ENCODE data around the gene ABCA2. TPM values are rescaled to one million over a fixed set of nuclear protein-coding genes. Genes with fewer than 3 reads are reported as not detected.

The ABCA2 gene
- total RNA-seq, 2 donors from 2014 or later: 30.0 to 33.2 TPM

DNA sequence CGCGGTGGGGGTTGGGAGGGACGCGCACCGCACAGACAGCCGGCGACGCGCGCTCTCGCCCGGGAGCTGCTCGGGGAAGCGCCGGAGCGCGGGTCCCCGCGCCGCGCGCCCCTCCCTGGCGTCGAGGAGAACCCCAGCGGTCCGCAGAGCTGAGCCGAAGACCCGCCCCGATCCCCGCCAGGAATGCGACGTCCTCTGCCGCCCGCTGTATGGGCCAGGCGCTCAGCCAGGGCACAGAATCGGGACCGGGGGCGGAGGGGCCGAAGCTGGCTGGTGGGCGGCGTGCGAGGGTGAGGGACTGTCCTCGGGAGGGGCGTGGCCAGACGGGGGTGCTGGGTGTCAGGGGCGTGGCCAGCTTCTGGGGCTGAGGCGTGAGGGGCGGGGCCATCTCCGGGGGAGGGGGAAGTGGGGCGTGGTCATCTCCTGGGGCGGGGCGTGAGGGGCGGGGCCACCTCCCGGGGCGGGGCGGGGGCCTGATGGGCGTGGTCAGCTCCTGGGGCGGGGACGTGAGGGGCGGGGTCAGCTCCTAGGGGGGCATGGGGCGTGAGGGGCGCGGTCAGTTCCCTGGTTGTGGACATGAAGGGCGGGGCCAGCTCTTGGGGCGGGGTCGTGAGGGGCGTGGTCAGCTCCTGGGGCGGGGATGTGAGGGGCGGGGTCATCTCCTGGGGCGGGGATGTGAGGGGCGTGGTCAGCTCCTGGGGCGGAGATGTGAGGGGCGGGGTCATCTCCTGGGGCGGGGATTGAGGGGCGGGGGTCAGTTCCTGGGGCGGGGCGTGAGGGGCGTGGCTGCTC lies 49.8 kb downstream of the ABCA2 start:
- peak; percentile 86 for DNase-seq
- intact Hi-C loops (cut with DNase I): no loop called here
- peak; percentile 55 to 67 for ATAC-seq

DNA sequence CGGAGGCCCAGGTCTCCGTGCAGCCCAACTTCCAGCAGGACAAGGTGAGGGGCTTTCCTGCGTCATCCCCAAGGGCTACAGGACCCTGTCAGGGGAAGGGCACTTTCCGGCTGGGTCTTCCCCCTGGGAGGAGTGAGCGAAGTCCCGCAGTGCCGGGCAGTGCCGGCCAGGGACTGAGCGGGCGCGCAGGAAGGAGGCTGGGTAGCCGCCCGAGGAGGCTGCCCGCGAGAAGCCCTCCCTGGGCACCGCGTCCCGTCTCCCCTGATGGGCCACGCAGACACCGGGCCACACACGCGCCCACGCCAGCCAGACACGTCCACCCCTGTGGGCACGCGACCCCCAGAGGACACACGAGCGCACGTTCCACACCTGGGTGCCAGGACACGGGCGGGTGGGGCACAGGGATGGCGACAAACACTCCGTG lies 50.4 kb downstream of the ABCA2 start:
- DNase-seq (no peak), ATAC-seq (peak in 1 of 2 donors; percentile 0)
- intact Hi-C loops (cut with DNase I): no loop called here

DNA sequence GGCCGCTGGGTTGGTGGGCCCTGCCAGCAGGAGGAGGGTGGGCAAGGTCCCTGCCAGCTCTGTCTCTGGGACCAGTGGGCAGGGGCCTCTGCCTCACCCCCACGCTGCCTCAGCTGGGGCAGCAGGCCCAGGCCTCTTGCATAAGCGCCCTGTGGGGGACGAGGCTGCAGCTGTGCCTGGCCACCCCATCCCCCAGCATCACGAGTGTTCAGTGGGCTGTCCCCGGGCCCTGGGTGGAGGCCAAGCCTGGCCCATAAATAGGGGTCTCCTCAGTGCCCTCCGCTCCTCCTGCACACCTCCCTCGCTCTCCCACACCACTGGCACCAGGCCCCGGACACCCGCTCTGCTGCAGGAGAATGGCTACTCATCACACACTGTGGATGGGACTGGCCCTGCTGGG lies 50.8 kb downstream of the ABCA2 start, which contains the start of gene PTGDS:
PTGDS (plus strand) TSS at position 282 of the 400 bp plus-strand sequence; CDS start at position 357, 75 bp downstream.
- DNase-seq (peak; percentile 76), ATAC-seq (peak; percentile 19 to 62)
- intact Hi-C loops (cut with DNase I): no loop called here

DNA sequence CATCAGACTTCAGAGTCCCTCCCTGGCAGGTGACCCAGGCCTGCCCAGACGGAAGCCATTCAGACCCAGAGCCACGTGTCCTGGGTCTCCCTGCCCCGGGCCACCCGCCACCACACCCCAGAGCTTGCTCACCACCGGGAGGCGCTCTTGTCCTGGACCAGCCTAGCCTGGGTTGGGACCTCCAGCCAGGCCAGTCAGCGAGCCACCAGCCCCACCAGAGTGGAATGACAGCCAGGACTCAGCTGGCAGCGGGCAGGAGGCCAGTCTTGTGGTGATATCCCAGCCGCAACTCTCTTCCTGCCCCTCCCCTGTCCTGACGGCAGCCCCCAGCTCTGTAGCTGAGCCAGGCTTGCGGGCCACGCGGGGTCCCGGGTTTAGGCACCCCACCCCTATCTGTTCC lies 52.4 kb downstream of the ABCA2 start:
- peak; percentile 77 for DNase-seq
- intact Hi-C loops (cut with DNase I): no loop called here
- ATAC-seq: peak in 1 of 2 donors; percentile 9

DNA sequence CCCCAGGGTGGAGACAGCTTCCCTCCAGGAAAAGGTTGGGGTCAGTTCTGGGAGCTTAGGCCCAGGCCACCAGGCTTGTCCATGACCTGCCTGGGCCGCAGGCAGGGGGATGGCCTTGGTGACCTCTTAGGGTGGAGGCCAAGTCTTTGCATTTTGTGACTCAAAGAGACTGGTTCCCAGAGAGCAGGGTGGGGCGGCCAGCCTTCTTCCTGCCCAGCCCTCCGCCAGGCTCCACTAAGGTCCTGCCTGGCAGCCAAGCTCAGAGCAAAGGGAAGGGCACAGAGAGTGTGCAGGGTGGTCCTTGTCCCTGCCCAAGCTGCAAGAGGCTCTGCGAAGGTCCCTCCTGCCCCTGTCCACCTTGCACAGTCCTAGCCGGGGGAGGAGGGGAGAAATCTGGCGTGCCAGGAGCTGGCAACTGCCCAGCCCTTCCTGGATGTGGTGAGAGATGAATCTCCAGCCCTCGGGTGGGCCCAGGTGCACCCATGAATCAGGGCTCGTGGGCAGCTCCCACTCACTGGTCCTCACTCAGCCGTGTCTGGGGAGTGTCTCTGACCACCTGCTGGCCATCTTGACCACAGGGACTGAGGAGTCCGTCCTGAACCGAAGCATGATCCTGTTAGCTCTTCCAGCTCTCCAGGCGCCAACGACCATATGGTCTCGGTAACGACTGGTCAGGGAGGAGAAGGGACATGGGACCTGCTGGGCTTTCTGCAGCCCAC lies 53.1 kb downstream of the ABCA2 start:
- intact Hi-C loops (cut with DNase I): no loop called here
- ATAC-seq (peak in 1 of 2 donors; percentile 4), DNase-seq (peak; percentile 71)

DNA sequence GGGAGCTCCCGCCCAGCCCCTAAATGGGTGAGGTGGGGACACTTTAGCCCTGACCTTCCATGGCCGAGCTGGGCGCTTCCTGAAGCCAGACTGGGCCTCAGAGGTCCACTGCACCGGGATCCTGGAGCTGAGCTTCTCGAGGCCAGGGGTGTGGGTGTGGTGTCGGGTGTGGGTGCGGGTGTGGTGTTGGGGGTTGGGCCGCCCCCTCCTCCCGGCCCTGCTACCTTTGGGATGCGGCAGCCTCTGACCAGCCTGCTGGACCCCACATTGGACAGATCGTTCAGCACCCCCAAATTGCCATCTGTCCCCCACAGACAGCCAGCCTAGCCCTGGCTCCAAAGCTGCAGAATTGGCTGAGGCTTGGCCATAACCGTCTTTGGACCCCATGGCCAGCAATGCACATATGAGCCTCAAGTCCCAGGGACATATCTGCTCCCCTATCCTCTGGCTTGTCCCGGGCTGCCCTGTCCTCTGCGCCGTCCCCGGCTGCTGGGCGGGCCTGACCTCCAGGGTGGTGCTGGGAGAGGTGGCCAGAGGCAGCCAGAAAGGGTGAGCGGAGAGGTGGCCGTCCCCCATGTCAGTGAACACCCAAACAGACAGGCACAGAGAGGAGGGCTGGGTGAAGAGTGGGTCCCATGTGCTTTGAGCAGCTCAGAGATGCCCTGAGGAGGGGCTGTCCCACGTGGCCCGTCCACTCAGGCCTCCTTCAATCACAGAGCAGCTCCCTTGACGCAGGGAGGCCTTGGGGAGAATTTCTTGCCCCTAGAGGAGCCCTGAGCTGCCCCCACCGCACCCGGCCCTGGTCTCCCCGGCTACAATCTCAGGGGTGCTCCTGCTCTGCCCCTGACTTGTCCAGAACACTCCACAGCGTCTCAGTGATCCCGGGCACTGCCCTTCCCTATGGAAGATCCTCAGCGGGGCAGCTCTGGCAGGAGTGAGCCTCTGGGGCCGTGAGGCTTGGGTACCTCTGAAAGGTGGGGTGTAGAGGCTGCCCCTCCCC lies 54.1 kb downstream of the ABCA2 start:
- no peak for ATAC-seq
- DNase-seq: no peak
- intact Hi-C loops (cut with DNase I): no loop called here

DNA sequence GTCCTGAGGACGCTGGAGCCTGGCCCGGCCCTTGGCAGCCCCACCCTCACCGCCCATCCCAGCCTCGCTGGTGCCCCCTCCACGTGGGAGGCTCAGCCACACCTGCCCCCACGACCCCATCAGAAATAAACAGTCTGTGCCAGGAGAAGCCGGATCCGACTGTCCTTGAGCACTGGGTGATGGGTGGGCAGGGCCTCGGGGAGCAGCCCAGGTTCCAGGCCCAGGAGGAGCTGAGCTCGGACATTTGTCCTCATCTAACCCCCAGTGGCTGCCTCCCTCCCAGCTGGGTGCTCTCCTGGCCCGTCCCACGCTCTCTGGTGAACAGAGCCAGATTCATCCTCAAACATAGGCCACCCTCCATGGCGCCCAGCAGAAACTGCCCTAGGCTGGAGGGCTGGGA lies 55.3 kb downstream of the ABCA2 start:
- DNase-seq (no peak), ATAC-seq (no peak)
- intact Hi-C loops (cut with DNase I): no loop called here

DNA sequence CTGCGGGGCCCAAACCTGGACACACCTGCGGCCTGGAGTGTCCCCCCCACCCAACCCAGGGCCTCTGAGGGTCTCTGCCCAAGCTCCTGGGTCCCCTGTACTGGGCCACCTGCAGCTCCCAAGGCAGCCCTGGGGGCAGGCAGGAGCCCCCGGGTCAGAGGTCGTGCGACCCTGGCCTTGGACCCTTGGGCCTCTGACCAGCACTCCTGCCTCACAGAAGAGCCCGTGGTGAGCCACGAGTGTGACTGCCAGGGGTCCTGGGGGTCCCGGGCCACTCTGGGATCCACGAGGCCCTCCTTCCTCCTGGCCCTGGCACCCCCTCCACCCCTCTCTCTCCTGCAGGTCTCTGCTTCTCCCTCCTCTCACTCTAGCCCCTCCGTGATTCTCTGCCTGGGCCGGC lies 55.7 kb downstream of the ABCA2 start:
- DNase-seq: no peak
- intact Hi-C loops (cut with DNase I): no loop called here

DNA sequence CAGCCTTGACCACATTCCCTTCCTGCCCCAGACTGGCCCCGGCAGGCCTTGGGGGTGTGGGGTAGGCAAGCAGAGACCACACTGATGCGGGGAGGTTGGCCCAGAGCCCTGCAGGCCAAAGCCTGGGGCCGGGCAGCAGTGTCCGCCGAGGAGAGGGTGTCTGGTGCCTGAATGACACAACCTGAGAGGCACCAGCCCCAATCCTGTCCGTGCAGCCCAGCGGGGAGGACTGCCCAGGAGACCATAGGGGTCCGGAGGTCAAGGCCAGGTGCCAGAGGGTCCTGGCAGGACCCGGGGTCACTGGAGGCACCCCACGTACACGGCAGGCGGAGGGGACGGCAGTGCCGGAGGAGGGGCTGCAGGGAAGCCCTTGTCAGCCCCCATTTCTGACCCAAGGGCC lies 56.3 kb downstream of the ABCA2 start:
- no peak for DNase-seq

More for the DNA sequence above, 55.7 kb downstream of the ABCA2 start:
- ATAC-seq: no peak

DNA sequence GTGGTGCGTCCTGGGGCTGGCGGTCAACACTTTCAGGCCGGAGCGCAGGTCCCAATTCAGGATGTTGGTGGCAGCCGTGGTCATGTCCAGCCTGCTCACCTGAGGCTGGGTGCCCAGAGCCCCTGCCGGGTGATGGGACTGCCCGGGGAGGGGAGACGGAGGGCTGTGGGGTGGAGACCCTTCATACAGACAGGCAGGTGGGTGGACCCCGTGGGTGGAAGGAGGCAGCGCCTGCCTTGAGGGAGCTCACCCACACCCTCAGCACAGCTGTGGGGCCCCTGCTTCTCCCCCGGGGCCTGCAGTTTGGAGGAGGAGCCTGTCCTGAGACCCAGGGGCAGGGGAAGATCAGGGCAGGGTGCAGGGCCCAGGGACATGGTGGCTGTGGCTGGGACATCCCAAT lies 57.7 kb downstream of the ABCA2 start:
- no peak for DNase-seq

More for the DNA sequence above, 56.3 kb downstream of the ABCA2 start:
- intact Hi-C loops (cut with DNase I): no loop called here
- ATAC-seq: no peak

DNA sequence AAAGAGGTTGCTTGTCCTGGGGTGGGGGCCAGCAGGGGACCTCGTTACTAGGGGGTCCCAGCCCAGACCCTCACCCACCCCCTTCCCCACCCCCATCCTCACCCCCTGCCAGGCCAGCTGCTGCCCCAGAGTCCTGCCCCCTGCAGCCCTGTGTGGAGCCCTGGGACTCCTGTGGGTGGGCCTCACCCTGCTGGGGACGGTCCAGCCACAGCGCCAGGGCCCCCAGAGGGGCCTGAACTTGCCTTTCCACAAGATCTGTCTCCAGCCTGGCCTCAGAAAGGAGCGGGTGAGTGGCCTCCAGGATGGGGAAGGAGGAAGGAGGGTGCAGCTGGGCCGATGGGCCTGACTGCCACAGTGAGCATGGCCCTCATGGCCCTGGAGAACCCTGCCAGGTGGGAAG lies 58.3 kb downstream of the ABCA2 start:
- intact Hi-C loops (cut with DNase I): no loop called here
- ATAC-seq: no peak
- DNase-seq: no peak

More for the DNA sequence above, 57.7 kb downstream of the ABCA2 start:
- no peak for ATAC-seq
- intact Hi-C loops (cut with DNase I): no loop called here

DNA sequence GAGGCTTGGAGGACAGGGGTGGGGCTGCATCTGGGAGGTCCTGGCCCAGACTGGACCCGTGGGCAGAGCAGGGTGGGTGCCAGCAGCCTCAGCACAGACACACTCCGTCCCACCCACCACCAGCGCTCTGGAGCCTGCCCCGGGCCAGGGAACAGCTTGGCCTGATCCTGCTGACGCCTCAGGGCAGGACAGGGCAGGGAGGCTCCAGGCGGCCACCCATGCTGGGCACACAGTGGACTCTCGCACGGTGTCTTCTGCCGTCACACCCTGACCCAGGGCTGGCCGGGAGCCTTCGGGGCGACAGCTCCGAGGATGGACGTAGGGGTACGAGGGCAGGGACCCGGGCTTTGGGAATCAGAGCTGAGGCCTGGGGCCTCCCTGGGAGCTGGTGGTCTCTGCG lies 58.9 kb downstream of the ABCA2 start:
- no peak for DNase-seq
- intact Hi-C loops (cut with DNase I): no loop called here
- ATAC-seq: no peak

DNA sequence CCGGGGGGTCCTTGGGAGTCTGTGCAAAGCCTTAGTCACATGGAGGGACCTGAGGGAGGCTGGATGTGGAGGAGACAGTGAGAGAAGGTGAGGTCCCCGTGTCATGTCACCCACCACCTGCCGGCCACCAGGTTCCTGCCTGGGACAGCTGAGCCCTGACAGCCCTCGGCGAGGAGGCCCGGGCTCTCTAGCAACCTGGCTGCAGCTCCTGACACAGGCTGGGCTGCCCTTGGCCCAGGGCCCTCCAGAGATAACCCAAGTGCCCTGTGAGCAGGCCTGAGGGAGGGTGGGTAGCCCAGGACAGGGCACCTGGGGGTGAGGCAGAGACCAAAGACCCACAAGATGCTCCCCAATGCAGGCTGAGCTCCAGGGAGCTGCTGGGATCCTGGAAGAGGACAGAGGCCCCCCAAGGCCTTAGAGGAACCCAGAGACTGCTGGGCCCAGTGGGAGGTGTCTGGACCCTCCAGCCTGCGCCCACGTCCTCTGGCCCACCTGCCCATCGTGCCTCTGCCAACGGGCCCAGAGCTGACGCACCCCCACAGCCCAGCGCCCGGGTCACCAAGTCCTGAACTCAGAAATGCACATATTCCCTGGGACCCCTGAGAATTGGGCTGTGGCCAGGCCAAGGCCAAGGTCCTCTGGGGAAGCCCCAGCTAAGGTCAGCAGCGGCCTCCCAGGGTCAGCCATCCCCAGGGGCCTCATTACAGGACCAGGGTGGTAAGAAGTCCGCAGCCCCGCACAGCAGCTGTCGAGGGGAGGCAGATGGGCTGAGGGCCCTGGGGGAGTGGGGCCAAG lies 59.5 kb downstream of the ABCA2 start:
- intact Hi-C loops (cut with DNase I): no loop called here
- DNase-seq: no peak
- no peak for ATAC-seq

DNA sequence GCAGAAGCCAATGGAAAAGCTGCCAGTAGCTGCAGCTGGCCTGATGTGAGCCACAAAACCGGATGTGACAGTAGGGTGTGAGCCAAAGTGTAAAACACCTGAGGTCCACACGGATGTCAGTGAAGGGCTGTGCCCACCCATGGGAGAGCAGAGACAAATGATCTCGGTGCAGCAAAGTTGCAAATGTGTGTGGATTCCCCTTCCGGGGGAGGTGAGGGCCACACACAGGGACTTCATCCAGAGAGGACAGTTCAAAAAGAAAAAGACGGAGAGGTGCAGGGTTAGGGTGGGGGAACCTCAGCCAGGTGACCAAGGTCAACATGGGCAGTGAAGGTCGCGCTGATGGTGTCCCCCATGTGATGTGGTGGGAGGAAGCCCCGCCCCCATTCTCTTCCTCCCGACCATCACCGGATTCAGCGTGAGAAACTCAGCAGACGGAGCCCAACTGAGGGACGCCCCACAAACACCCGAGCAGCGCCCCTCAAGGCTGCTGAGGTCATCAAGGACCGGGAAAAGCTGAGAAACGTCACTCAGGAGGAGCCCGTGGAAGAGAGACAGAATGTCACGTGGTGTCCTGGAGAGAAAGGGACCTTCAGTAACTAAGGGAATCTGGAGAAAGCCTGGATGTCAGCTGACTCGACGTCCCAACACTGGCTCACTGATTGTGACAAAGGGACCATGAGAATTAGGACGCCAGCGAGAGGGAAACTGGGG lies 62.1 kb downstream of the ABCA2 start:
- peak in 1 of 2 donors; percentile 3 for ATAC-seq
- DNase-seq: no peak
- intact Hi-C loops (cut with DNase I): no loop called here

DNA sequence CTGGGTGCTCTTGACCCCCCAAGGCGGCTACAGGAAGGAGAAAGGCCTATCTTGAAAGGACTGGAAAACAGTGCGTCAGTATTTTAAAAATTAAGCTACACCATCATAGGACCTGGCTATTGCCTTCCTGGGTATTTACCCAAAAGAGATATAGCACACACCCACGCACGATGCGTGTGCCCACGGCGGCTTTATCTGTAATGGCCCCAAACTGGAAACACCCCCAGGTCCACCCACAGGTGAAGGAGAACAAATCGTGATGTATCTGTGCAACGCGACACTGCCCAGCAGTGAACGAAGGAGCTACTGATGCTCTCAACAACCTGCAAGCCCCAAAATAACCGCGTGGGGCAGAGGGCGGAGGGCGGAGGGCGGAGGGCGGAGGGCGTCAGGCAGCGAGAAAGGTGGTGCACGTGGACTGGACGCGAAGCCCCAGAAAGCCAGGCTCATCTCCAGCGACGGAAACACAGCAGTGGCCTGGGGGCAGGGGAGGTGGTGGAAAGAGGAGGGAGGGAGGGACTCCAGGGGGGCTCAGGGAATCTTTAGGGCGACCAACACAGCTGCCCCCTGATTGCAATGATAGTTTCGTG lies 63.1 kb downstream of the ABCA2 start:
- intact Hi-C loops (cut with DNase I): no loop called here
- DNase-seq: no peak
- ATAC-seq: no peak

DNA sequence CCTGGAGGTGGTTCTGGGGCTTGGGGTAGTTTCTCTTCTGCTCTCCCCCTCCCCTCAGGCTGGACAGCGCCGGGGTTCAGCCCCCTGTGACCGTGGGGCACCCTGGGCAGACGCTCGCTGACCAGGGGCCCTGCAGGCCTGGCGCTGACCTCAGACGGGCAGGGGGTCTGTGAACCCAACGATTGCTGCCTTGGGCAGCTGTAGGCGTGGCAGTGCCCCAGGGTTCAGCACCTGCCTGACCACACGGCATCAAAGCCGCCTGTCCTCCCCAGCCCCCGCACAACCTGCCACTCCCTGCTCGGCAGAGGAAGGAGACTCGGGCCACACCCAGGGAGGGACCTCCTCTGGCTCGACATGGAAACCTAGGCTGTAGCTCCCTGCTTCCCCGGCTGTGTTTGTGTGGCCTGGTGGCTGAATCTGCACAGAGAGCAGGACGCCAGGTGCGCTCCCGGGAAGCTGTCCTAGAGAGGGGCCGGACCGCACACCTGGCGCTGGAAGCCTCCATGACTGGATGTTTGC lies 63.8 kb downstream of the ABCA2 start:
- ATAC-seq (no peak), DNase-seq (no peak)
- intact Hi-C loops (cut with DNase I): no loop called here

DNA sequence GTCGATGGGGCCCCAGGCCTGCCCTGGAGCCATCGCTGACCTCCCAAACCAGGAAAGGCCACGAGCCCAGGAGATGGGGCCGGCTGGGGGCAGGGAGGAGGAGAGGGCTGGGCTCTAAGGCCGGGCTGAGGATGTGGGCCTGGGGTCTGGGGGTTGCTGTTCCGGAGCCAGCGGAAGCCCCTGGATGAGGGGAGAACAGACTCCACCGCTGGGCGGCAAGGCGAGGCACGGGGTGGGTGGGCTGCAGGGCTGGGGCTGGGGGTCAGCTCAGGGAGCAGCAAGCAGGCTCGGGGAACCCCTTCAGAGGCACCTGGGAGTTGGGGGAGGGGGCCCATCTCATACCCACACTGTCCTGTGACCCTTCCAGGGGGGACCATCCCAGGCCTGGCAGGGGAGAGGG lies 64.3 kb downstream of the ABCA2 start:
- ATAC-seq: no peak
- no peak for DNase-seq
- intact Hi-C loops (cut with DNase I): no loop called here
